HG02642 (cell line): ENCODE results near the gene NR1H3.
"Not testable (repeated sequence)": the region's sequence is repeated elsewhere in the genome, so short reads cannot be mapped to it uniquely, and the experiment has no call there.

Experiments
- ATAC-seq: cut with Tn5 transposase; IDR thresholded peaks from one replicate; pipeline ENCODE4 v1.9.1; 2021; ENCODE audit warnings: mild to moderate bottlenecking; ENCODE audit not compliant: unreplicated experiment, poor library complexity

Gene NR1H3

GRCh38 chr11:47299078-47299477, 41.3 kb downstream of the NR1H3 start:
- ATAC-seq = no peak

- ATAC-seq = no peak
These were observed 45.1 kb downstream of the NR1H3 start for GRCh38 chr11:47302853-47303252.

DNA sequence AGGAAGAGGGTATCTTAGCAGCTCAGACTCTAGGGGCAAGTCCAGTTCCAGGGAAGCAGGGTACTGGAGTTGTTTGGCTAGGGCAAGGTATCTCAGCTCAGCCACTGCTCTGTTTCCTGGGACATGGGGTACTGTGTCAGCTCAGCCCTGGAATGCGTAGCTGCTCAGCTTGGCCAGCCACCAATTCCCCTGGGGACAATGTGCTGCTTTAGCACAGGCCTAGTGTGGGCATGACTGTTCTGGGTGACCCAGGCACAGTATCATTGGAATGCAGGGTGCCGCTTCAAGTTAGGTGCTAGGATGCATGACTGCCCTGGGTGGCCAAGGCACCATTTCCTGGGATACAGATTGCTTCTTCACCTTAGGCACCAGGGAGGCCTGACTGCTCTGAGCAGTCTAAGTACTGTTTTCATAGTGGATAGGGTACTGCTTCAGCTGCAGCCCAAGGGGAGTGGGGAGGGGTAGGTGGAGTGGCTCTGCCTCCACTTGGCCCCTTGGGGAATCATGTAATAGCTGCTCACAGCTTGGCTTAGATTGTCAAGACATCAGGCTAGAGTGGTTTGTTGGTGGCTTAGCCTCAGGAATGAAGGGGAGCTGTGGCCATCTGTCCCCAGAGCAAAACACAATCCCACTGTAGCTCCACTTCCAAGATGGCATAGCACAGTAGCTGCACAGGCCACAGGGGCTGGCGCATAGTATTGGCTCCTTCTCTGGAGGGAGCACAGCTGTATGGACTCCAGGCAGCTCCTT, 48.1 kb downstream of the NR1H3 start:
- ATAC-seq = no peak

DNA sequence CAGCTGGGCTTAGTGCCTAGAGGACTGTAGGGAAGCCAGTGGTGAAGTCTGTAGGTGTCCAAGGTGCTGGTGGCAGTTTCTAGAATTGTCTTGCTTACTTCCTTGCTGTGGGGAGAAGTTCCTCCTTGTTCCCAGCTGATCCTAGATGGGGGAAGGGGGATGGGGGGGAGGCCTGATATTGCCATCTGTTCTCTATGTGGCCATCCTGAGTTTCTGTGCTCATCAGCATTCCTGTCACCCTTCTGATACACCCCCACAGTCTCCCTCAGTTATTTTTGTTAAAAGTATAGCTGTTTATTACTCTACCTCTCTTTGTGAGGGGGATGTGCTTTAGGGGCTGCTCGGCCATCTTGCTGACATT, 48.7 kb downstream of the NR1H3 start:
- no peak for ATAC-seq

DNA sequence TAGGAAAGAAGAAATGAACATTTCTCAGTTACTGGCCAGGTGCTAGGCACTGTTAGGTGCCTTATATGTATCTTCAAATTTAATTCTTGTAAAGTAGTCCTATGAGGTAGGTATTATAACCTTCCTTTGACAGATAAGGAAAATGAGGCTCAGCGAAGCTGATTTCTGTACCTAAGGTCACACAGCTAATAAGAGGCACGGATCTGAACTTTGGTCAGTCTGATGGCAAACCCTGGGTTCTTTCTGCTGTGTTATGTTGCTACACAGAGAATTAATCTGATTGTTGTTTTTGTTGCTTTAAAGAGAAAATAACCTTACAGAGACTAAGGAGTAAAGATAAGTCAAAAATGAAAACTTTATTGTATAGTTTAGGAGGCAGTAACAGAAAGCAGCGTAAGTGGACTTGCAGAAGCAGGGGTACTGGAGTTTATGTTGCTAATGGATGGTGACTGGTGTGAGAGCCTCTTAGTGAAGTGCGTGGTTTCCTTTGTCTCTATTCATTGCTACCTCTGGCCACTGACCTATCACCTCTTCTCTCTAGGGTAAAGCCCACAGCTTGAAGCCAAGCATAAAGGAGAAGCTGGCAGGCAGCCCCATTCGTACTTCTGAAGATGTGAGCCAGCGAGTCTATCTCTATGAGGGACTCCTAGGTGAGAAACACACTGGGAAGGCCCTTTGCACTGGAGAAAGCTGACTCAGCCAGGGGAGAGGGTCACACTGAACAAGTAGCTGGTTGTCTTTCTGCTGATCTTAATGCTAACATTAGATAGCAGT, 50.4 kb downstream of the NR1H3 start:
- ATAC-seq = no peak

DNA sequence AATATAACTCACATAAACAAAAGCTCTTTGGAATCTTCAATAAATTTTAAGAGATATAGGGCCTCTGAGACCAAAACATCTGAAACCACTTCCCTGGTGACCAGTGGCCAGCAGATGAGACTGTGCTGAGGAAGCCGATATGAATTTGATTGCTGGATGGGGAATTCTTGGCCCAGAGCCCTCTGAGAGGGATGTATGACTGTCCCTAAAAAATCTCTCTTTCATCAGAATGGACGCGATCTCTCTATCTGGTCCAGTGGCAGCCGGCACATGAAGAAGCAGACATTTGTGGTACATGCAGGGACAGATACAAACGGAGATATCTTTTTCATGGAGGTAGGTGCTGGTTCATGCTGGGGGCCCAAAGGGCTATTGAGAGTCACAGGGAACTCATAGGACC, 57.2 kb downstream of the NR1H3 start:
- no peak for ATAC-seq

DNA sequence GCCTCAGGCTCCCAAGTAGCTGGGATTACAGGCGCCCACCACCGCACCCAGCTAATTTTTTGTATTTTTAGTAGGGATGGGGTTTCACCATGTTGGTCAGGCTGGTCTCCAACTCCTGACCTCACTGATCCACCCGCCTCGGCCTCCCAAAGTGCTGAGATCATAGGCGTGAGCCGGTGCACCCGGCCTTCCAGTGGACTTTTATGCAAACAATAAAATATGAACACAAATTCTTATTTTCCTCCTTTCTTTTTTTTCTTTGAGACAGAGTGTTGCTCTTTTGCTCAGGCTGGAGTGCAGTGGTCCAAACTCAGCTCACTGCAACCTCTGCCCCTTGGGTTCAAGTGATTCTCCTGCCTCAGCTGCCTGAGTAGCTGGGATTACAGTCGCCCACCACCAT, 58.7 kb downstream of the NR1H3 start:
- not testable (repeated sequence) for ATAC-seq

DNA sequence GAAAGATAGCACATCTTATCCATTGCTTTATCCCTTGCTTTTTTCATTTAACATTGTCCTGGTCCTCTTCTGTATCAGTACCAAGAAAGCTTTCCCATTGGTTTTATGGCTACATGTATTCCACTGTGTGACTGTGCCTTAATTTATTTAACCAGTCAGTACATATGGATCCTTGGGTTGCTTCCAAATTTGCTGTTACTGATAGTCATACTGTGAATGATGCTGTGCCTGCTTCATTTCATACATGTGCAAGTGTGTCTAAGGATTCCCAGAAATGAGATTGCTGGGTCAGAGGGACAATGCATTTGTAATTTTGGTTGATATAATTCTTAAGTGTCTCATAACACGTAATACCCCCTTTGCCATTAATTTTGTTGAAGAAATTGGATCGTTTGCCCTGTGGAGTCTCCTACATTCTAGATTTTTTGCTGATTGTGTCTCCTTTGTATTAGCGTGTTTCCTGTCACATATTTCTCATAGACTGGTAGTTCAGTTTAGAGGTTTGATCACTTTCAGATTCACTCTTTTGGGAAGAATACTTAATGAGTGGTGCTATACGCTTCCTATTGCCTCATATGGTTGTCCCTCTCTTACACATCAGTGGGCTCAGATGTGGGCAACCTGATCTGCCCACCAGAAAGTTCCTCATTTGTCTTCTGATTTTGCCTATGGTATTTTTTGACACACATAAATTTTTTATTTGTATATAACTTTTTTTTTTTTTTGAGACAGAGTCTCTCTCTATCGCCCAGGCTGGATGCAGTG, 59.5 kb downstream of the NR1H3 start:
- no peak for ATAC-seq

- no peak for ATAC-seq
These were observed 60.4 kb downstream of the NR1H3 start for GRCh38 chr11:47318166-47318565.
